ENCODE data around the gene SH3RF3.

SH3RF3 gene

DNA sequence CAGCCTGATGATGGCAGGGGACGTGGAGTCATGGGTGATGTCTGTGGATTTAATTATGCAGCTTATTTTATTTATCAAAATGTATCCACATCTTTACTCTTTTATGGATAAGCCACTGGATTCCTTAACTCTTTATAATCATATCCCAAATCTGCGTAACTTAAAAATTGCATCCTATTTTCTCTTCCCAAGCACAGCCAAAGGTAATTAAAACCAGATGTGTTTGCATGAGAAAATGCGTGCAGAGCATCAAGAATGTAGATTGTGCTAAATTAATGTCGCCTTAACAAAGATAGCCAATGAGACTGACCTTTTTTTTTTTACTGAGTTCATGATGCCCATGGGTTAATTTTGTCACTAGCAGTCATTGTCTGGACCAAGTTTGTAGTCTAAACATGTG, 10.0 kb downstream of the SH3RF3 start:
- TF ChIP-seq POLR2AphosphoS5 (IDR thresholded peaks at IDR 0.05; ENCODE audit: low read depth, low read length) (no peak), FOXP2 (optimal IDR thresholded peaks at IDR 0.05; ENCODE audit: borderline replicate concordance, extremely low read depth, extremely low read length, insufficient read depth) (no peak), TAF1 (IDR thresholded peaks at IDR 0.05; ENCODE audit: borderline replicate concordance, insufficient read depth, low read length) (no peak)
- TF ChIP-seq, protein P1, sequence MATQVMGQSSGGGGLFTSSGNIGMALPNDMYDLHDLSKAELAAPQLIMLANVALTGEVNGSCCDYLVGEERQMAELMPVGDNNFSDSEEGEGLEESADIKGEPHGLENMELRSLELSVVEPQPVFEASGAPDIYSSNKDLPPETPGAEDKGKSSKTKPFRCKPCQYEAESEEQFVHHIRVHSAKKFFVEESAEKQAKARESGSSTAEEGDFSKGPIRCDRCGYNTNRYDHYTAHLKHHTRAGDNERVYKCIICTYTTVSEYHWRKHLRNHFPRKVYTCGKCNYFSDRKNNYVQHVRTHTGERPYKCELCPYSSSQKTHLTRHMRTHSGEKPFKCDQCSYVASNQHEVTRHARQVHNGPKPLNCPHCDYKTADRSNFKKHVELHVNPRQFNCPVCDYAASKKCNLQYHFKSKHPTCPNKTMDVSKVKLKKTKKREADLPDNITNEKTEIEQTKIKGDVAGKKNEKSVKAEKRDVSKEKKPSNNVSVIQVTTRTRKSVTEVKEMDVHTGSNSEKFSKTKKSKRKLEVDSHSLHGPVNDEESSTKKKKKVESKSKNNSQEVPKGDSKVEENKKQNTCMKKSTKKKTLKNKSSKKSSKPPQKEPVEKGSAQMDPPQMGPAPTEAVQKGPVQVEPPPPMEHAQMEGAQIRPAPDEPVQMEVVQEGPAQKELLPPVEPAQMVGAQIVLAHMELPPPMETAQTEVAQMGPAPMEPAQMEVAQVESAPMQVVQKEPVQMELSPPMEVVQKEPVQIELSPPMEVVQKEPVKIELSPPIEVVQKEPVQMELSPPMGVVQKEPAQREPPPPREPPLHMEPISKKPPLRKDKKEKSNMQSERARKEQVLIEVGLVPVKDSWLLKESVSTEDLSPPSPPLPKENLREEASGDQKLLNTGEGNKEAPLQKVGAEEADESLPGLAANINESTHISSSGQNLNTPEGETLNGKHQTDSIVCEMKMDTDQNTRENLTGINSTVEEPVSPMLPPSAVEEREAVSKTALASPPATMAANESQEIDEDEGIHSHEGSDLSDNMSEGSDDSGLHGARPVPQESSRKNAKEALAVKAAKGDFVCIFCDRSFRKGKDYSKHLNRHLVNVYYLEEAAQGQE (IDR thresholded peaks at IDR 0.05; ENCODE audit: insufficient read depth in 1 of 2, low read depth in 2 of 2, low read length in 2 of 2) = no peak

DNA sequence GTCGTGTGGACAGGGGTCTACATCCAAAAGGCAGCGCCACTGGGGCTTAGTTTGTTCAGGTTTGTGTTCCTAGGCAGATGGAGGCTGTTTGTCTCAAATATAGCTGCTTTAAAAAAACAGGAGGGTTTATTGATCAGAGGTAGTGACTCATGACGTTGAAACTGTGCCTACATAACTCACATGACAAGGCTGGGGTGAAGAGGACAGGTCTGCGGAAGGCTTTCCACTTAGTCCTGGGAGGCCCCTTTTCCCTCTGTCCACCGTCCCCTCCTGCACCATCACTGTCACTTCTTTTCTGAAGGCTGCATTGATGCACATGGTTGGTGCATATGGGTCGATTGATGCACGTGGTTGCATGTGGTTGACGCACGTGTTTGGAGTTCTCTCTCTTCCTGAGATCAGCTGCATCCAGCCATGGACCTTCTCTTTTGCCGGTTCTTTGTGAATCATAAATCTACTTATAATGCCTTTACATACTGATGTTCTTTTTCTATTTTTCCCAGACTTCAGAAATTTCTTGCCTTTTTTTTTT, 10.9 kb downstream of the SH3RF3 start:
- TF ChIP-seq, protein P1 (IDR thresholded peaks at IDR 0.05; ENCODE audit: insufficient read depth in 1 of 2, low read depth in 2 of 2, low read length in 2 of 2) = no peak
- TF ChIP-seq TAF1 (IDR thresholded peaks at IDR 0.05; ENCODE audit: borderline replicate concordance, insufficient read depth, low read length) (no peak), SIN3A (IDR thresholded peaks at IDR 0.05; ENCODE audit: borderline replicate concordance, insufficient read depth, low read length) (no peak), POLR2AphosphoS5 (IDR thresholded peaks at IDR 0.05; ENCODE audit: low read depth, low read length) (no peak), FOXP2 (optimal IDR thresholded peaks at IDR 0.05; ENCODE audit: borderline replicate concordance, extremely low read depth, extremely low read length, insufficient read depth) (no peak)

DNA sequence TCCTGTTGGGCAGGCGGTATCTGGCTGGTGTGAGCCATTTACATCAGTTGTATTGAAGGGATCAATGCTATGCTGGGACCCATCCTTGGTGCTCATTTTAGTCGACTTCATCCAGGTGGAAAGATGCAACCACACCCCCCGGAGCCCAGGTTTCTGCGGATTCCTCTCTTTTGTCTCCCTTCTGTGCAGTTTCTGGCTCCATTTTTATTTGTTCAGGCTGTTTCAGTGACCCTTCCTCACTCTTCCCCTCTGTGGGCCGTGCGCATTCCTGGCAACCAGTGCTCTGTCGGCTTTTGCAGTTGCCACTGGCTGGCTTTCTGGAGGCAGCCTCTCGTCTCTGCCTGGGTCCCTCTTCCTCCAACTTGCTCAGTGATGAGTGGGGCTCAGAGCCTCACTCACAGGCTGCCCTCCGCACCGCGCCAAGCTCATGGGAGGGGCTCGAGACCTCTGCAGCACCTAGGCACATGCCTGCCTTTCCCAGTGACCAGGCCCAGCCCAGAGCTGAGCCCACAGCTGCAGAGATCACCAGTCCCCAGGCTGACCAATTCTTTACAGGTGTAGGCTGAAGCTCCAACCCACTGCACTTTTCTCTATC, 12.1 kb downstream of the SH3RF3 start:
- no peak for TF ChIP-seq SIN3A (IDR thresholded peaks at IDR 0.05; ENCODE audit: borderline replicate concordance, insufficient read depth, low read length)
- no peak for TF ChIP-seq TAF1 (IDR thresholded peaks at IDR 0.05; ENCODE audit: borderline replicate concordance, insufficient read depth, low read length)
- no peak for TF ChIP-seq POLR2AphosphoS5 (IDR thresholded peaks at IDR 0.05; ENCODE audit: low read depth, low read length)
- TF ChIP-seq, protein P1 (IDR thresholded peaks at IDR 0.05; ENCODE audit: insufficient read depth in 1 of 2, low read depth in 2 of 2, low read length in 2 of 2) = no peak
- TF ChIP-seq FOXP2 (optimal IDR thresholded peaks at IDR 0.05; ENCODE audit: borderline replicate concordance, extremely low read depth, extremely low read length, insufficient read depth) = no peak

DNA sequence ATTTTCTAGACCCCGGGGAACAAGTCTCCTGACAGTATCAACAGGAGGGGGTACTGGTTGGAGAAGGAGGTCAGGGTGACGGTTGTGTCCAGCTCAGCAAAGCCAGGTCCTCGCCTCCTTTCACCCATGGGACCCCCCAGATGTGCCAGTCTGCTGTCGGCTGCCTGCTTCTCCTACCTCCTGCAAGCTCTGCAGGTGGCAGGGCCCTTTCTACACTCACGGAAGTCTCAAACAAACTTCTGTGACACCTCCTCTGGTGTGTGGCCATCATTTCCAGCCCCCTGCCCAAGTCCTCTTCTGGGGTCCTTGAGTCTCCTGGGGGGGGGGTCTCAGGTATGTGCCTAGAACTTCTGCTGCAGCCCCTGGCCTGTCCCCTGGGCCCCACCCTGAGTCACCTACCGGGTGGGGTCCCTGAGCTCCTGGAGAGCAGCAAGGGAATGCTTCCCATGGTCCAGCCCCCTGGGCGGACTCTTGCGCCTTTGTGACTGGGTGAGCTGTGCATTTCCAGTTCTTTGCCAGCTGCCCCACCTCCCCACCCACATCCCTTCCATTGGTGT, 12.8 kb downstream of the SH3RF3 start:
- TF ChIP-seq, protein P1 (IDR thresholded peaks at IDR 0.05; ENCODE audit: insufficient read depth in 1 of 2, low read depth in 2 of 2, low read length in 2 of 2) = no peak
- TF ChIP-seq POLR2AphosphoS5 (IDR thresholded peaks at IDR 0.05; ENCODE audit: low read depth, low read length) (no peak), SIN3A (IDR thresholded peaks at IDR 0.05; ENCODE audit: borderline replicate concordance, insufficient read depth, low read length) (no peak), TAF1 (IDR thresholded peaks at IDR 0.05; ENCODE audit: borderline replicate concordance, insufficient read depth, low read length) (no peak), FOXP2 (optimal IDR thresholded peaks at IDR 0.05; ENCODE audit: borderline replicate concordance, extremely low read depth, extremely low read length, insufficient read depth) (no peak)
